Heart right ventricle (tissue), 16 donors: ENCODE data around the gene IGFL1. TPM values are rescaled to one million over a fixed set of nuclear protein-coding genes. Genes with fewer than 3 reads are reported as not detected.

Experiments
- ATAC-seq, 8 donors: fragments of 200-7000 bp; cut with Tn5 transposase; one replicate each; pipeline ENCODE4 v1.9.1; 2020; ENCODE audit warnings: mild to moderate bottlenecking in 8 of 8, moderate library complexity in 8 of 8, moderate number of reproducible peaks in 1 of 8
- DNase-seq, 2 donors: peaks; one replicate each; pipeline ENCODE4 v3.0.0-alpha.2; 2020
- H3K27ac ChIP-seq, 10 donors: fragments of 200-600 bp; sonication (generic) in 2 of 10; one replicate each; pipeline versions ENCODE4 v1.5.0 to v1.8.0; 2020 to 2022; ENCODE audit warnings: mild to moderate bottlenecking in 3 of 10
- H3K27me3 ChIP-seq, 7 donors: fragments of 200-600 bp; one replicate each; pipeline ENCODE4 v1.8.0; 2021 to 2022; ENCODE audit warnings: mild to moderate bottlenecking in 2 of 7
- H3K36me3 ChIP-seq, 9 donors: fragments of 200-600 bp; sonication (generic) in 1 of 9; one replicate each; pipeline versions ENCODE4 v1.5.0 to v1.8.0; 2020 to 2022; ENCODE audit warnings: mild to moderate bottlenecking in 2 of 9
- H3K4me1 ChIP-seq, 9 donors: fragments of 200-600 bp; sonication (generic) in 1 of 9; one replicate each; pipeline versions ENCODE4 v1.5.0 to v1.8.0; 2020 to 2022; ENCODE audit warnings: mild to moderate bottlenecking in 4 of 9
- H3K4me3 ChIP-seq, 10 donors: fragments of 200-600 bp; sonication (generic) in 2 of 10; one replicate each; pipeline versions ENCODE4 v1.5.0 to v1.8.0; 2020 to 2022; ENCODE audit warnings: mild to moderate bottlenecking in 7 of 10, moderate library complexity in 2 of 10
- H3K9me3 ChIP-seq, 11 donors: fragments of 200-600 bp in 10 of 11; sonication (generic) in 2 of 11; one replicate each; pipeline versions ENCODE4 v1.5.0 to v1.8.0; 2013 to 2022; ENCODE audit warnings: mild to moderate bottlenecking in 2 of 11, control low read depth in 1 of 11, moderate library complexity in 1 of 11
- WGBS, 2 donors: extraction: QIAGEN DNeasy Blood & Tissue Kit; methylation state at CpG; one replicate each; pipeline ENCODE4 v1.1.7; 2013; ENCODE audit warnings: inconsistent platforms in 1 of 2; 5-methylcytosine and 5-hydroxymethylcytosine counted together
- intact Hi-C, 10 donors: fragments of 100-400 bp; cut with DNase I; formaldehyde crosslinking; loops; one replicate each; pipeline versions ENCODE4 v1.11.1 to v1.14.2; 2022
- polyA plus RNA-seq, 2 donors: library from polyadenylated mRNA; stranded (reverse); fragments of 200-250 nt; gene quantifications; one replicate each; pipeline ENCODE4 v1.2.3, GENCODE V29; 2013
- total RNA-seq, 10 donors: library from RNA; stranded (reverse); fragmentation: NEBNext Ultra II Directional in 3 of 10; extraction: Animal tissue kit (Norgen Biotek cat#: 25700) in 3 of 10; gene quantifications; one replicate each; pipeline versions ENCODE4 v1.2.1 to v1.2.4, GENCODE V29; 2021 to 2023
- TF ChIP-seq, protein P1 (sequence below), 9 donors: fragments of 200-600 bp; sonication (generic) in 2 of 9; IDR thresholded peaks; one replicate each; pipeline versions ENCODE4 v1.5.0 to v1.8.0; 2021 to 2022; ENCODE audit warnings: antibody characterized with exemption in 9 of 9, mild to moderate bottlenecking in 5 of 9, moderate library complexity in 1 of 9
- donor health status: Arrhythmogenic right ventricular cardiomyopathy.
- donor health status: ischemic (EF 13 %, LVEDD 7.1; RV severe dilation, severe dysfunction).
- donor health status: healthy with polysubstance abuse.
- donor health status: DM: no; HTN: yes; CAD: no.
- donor health status: DM: no; HTN: no; CAD: no.
- donor health status: ischemic (EF 25% LVEDD 6.9; RV normal size, moderate dysfunction).
- donor health status: ischemic (EF 25% LVEDD 5.7; RV mildly dilated, moderate dysfunction).
- donor health status: healthy.
- donor health status: DM: yes; HTN: yes; CAD: no.
- donor health status: Ischemic cardiomyopathy.
- donor health status: ischemic (EF 35%, LVEDD 5.7; RV mildly dilated, moderate dysfunction).
- donor health status: nonischemic (EF 11% LVEDD 7.7; RV severe dilation, severe dysfunction).
- donor health status: DM: yes; HTN: yes; CAD: no.
- donor health status: PGD.
- donor health status: ischemic (EF 29% LVEDD 5.4; RV normal size, mild dysfunction).
- donor health status: nonischemic (EF 23%, LVEDD 6.1; RV moderate dilation, normal function).

IGFL1 gene
- total and polyA plus RNA-seq, 12 donors = not detected

- DNase-seq (no peak), ATAC-seq (no peak)
- no peaks in the 10 kb centered on the region for H3K9me3 ChIP-seq
- no peak overlapping the region for H3K27ac ChIP-seq
- 56% methylated on average over 20 of the region's 20 CpGs for WGBS, 2 donors
- no peaks in the 10 kb centered on the region for H3K4me1 ChIP-seq
- peaks cover 0 to 56% (median 32%) of the 10 kb centered on the region in 7 donors for H3K27me3 ChIP-seq
- no peaks in the 10 kb centered on the region for H3K36me3 ChIP-seq
- TF ChIP-seq, protein P1, sequence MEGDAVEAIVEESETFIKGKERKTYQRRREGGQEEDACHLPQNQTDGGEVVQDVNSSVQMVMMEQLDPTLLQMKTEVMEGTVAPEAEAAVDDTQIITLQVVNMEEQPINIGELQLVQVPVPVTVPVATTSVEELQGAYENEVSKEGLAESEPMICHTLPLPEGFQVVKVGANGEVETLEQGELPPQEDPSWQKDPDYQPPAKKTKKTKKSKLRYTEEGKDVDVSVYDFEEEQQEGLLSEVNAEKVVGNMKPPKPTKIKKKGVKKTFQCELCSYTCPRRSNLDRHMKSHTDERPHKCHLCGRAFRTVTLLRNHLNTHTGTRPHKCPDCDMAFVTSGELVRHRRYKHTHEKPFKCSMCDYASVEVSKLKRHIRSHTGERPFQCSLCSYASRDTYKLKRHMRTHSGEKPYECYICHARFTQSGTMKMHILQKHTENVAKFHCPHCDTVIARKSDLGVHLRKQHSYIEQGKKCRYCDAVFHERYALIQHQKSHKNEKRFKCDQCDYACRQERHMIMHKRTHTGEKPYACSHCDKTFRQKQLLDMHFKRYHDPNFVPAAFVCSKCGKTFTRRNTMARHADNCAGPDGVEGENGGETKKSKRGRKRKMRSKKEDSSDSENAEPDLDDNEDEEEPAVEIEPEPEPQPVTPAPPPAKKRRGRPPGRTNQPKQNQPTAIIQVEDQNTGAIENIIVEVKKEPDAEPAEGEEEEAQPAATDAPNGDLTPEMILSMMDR (IDR thresholded peaks at IDR 0.05) = no peak
- no peak overlapping the region for H3K4me3 ChIP-seq
- intact Hi-C loops = loop anchor here in 3 of 10 donors (5.0 kb wide), 4 partner anchors 104 to 159 kb away; no protein-coding TSS in a partner anchor
Measured at GRCh38 chr19:46186101-46186716, 43.3 kb upstream of the IGFL1 start.

DNA sequence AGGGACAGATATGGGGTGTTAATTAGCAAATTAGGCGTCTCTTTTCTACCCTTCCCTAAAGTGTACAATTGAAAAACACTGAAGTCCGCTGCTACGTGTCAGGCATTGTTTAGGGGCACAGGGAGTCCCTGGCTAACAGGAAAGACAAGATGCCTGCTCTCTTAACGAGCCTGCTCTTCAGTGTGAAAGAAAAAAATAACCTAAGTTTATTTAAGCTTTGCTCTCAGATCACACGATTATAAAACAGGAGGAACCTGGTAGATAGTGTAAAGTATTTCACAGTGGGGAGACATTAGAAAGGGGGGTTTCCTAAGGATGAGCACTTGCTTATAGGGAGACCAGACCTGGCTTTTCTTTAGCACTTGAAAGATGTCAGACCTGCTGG, 42.8 kb upstream of the IGFL1 start:
- no peak for DNase-seq
- Histone ChIP-seq H3K36me3 (no peaks in the 10 kb centered on the region), H3K9me3 (no peaks in the 10 kb centered on the region), H3K27ac (no peak overlapping the region), H3K4me3 (no peak overlapping the region), H3K27me3 (peaks cover 0 to 60% (median 37%) of the 10 kb centered on the region in 7 donors), H3K4me1 (no peaks in the 10 kb centered on the region)
- intact Hi-C loops = loop anchor here in 3 of 10 donors (5.0 kb wide), 4 partner anchors 104 to 159 kb away; no protein-coding TSS in a partner anchor
- TF ChIP-seq, protein P1 (IDR thresholded peaks at IDR 0.05) = no peak
- no peak for ATAC-seq
- 13 to 18% methylated on average over 5 of the region's 5 CpGs for WGBS, 2 donors

DNA sequence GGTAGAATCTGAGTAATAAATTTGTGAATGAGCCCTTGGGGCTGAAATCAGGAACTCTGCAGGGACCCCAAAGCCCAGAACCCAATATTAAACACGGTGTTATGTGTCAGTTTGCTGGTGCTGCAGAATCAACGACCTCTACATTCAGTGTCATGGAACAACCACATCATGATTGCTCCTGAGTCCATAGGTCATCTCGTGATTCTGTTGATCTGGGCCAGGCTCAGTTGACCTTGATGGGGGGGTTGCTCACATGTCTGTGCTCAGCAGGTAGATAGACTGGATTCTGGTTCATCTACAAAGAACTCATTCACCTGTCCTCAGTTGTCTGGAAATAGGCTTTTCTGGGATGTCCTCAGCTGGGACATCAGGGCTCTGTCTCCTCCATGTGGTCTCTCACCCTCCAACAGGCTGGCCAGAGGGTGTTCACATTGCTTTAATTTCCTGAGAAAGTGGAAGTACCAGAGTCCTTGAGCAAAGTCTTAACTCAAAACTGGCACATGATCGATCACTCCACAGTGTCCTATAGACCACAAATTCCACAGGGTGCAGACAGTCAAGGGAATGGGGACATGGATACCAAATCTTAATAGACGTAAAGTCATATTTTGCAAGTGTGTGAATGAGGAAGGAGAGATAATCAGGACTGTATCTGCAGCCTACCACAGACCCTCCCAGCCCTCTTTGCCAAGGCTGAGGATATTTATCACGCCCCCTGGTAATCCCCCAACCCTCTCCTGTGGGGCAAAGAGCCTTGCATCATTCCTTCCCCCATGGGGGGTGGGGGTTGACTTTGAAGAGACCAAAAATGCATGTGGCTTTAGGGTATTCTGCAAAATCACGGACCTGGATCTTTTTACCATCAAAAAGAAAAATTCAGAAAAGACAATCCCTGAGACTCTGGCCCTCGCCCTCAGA, 39.3 kb upstream of the IGFL1 start:
- Histone ChIP-seq H3K9me3 (no peaks in the 10 kb centered on the region), H3K36me3 (no peaks in the 10 kb centered on the region), H3K27ac (no peak overlapping the region), H3K4me1 (peaks cover 0 to 20% (median 0%) of the 10 kb centered on the region in 9 donors), H3K4me3 (no peak overlapping the region), H3K27me3 (peaks cover 0 to 87% (median 46%) of the 10 kb centered on the region in 7 donors)
- intact Hi-C loops = loop anchor here (1.0 to 10.0 kb wide), 8 partner anchors 107 to 197 kb away; no protein-coding TSS in a partner anchor
- 62 to 70% methylated on average over 8 of the region's 8 CpGs for WGBS, 2 donors
- TF ChIP-seq, protein P1 (IDR thresholded peaks at IDR 0.05) = no peak
- ATAC-seq (no peak), DNase-seq (no peak)

DNA sequence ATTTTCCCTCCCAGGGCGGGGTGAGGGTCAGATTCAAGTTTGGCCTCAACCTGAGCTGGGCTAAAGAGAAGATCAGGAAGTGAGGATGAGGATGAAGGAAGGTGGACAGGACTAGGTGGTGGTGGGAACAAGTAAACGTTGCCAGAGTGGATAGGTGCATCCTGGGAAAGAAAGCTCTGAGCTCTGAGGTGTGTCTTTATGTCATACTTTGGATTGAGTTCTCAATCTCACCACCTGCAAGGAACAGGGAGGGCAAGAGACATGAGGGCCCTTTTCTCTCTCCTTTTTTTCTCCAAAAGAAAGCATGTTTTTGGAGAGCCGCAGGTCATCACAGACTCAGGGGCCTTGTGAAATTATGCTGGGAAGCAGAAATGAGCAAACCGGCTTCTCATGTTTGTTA, 38.2 kb upstream of the IGFL1 start:
- intact Hi-C loops = loop anchor here in 6 of 10 donors (2.0 to 10.0 kb wide), 6 partner anchors 109 to 196 kb away; no protein-coding TSS in a partner anchor
- H3K36me3 ChIP-seq = no peaks in the 10 kb centered on the region

More for the DNA sequence above, 38.2 kb upstream of the IGFL1 start:
- Histone ChIP-seq H3K27me3 (peaks cover 0 to 85% (median 50%) of the 10 kb centered on the region in 7 donors), H3K9me3 (no peaks in the 10 kb centered on the region), H3K27ac (no peak overlapping the region), H3K4me1 (peaks cover 0 to 20% (median 0%) of the 10 kb centered on the region in 9 donors), H3K4me3 (no peak overlapping the region)
- DNase-seq (no peak), ATAC-seq (no peak)
- WGBS, 2 donors = 71 to 72% methylated on average over 4 of the region's 4 CpGs
- TF ChIP-seq, protein P1 (IDR thresholded peaks at IDR 0.05) = no peak
